ENCODE data around the gene ITCH. TPM values are rescaled to one million over a fixed set of nuclear protein-coding genes. Genes with fewer than 3 reads are reported as not detected.
"Not testable (repeated sequence)": the region's sequence is repeated elsewhere in the genome, so short reads cannot be mapped to it uniquely, and the experiment has no call there.

The ITCH gene
- total RNA-seq, 1 donor from 2014 or later: 42.8 TPM

DNA sequence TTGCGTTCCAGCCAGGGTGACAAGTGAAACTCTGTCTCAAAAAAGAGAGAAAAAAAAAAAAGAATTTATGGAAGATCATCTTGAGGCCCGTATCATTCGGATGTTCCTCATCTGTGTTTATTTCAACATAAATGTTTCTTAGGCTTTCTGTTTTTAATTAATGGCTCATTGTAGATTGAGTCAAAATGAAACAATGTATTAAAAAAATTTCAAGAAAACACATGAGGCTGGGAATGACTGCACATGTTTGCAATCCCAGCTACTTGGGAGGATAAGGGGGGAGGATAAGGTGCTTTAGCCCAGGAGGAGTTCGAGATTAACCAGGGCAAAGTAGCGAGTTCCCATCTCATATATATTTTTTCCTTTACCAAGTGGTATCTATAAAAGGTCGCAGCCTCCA, 47.3 kb downstream of the ITCH start:
- no peak for DNase-seq (ENCODE audit: extremely low read depth, low read depth, low spot score)

DNA sequence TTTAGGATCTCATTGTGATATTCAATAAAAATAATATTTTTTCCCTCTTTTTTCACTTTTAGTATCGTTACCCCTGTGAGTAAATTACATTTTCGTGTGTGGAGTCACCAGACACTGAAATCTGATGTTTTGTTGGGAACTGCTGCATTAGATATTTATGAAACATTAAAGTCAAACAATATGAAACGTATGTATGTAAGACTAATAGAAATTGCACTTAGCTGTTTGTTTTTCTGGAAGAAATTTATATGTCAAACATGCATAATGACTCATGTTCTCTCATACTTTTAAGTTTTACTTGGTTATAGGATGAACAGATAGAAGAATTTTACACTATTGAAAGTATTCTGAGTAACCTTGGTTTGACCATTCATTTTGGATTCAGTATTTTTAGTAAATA, 49.4 kb downstream of the ITCH start:
- DNase-seq (ENCODE audit: extremely low read depth, low read depth, low spot score): no peak

GRCh38 chr20:34414525-34414924, 51.5 kb downstream of the ITCH start:
- not testable (repeated sequence) for DNase-seq (ENCODE audit: extremely low read depth, low read depth, low spot score)

GRCh38 chr20:34415079-34415478, 52.0 kb downstream of the ITCH start:
- DNase-seq (ENCODE audit: extremely low read depth, low read depth, low spot score): no peak

GRCh38 chr20:34420146-34420545, 57.1 kb downstream of the ITCH start:
- DNase-seq (ENCODE audit: extremely low read depth, low read depth, low spot score): no peak

- DNase-seq (ENCODE audit: extremely low read depth, low read depth, low spot score): no peak
These were observed 57.9 kb downstream of the ITCH start for GRCh38 chr20:34420975-34421374.

DNA sequence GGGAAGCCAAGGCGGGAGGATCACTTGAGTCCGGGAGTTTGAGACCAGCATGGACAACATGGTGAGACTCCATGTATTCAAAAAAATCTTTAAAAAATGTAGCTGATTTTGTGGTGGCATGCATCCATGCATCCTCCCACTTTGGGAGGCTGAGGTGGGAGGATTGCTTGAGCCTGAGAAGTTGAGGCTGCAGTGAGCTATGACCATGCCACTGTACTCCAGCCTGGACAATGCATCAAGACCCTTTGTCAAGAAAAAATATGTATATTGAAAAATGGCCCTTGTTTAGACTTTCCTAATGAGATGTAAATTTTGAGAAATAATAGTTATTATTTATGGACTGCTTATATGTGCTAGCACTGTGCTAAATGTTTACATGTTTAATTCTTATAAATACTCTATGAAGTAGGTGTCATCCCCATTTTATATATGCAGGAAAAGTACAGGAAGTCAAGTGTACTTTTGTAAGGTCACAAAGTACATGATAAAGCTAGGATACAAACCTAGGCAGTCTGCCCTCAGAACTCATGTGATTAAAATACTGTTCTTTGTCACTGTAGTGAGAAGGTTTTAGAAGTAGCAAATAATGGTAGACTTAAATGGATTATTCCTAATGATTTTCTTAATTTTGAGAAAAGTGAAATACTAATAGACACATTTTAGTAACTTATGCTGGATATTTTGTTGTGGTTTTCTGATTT, 58.8 kb downstream of the ITCH start:
- DNase-seq (ENCODE audit: extremely low read depth, low read depth, low spot score): no peak

DNA sequence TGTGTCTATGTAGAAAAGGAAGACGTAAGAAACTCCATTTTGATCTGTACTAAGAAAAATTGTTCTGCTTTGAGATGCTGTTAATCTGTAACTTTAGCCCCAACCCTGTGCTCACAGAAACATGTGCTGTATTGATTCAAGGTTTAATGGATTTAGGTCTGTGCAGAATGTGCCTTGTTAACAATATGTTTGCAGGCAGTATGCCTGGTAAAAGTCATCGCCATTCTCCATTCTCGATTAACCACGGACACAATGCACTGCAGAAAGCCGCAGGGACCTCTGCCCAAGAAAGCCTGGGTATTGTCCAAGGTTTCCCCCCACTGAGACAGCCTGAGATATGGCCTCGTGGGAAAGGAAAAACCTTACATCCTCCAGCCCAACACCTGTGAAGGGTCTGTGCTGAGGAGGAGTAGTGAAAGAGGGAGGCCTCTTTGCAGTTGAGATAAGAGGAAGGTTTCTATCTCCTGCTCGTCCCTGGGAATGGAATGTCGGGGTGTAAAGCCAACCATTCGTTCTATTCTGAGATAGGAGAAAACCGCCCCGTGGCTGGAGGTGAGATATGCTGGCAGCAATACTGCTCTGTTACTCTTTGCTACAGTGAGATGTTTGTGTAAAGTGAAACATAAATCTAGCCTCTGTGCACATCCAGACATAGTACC, 62.1 kb downstream of the ITCH start:
- DNase-seq (ENCODE audit: extremely low read depth, low read depth, low spot score): not testable (repeated sequence)

DNA sequence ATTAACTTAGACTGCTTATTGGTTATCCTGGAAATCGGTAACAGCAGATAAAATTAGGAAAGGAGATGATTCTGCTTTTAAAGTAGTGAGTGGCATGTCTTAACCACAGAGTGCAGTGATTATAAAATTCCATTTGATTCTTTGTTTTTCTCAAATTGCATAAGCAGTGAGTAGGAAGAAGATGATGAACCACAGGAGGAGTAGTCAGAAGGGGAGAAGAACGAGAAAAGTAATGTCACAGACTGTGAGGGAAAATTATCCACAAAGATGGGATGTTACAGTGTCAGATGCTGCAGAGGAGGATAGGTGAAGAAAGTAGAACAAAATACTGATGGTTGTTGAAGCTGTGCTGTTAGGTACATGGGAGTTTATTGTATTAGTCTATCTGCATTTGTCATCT, 63.0 kb downstream of the ITCH start:
- DNase-seq (ENCODE audit: extremely low read depth, low read depth, low spot score): no peak

DNA sequence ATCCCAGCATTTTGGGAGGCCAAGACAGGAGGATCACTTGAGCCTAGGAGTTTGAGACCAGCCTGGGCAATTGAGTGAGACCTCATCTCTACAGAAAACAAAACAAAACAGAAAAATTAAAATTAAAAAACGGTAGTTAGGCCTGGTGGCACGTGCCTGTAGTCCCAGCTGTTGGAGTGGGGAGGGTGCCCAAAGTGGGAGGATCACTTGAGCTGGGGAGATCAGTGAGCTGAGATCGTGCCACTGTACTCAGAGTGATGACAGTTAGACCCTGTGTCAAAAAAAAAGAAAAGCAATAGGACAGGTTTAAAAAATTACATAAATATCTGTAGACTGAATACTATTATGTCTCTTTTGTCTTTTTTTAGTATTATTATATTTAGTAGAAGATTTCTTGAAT, 64.3 kb downstream of the ITCH start:
- DNase-seq (ENCODE audit: extremely low read depth, low read depth, low spot score): no peak

GRCh38 chr20:34427784-34428183, 64.7 kb downstream of the ITCH start:
- no peak for DNase-seq (ENCODE audit: extremely low read depth, low read depth, low spot score)

- DNase-seq (ENCODE audit: extremely low read depth, low read depth, low spot score): no peak
These were observed 68.1 kb downstream of the ITCH start for GRCh38 chr20:34431168-34431567.

DNA sequence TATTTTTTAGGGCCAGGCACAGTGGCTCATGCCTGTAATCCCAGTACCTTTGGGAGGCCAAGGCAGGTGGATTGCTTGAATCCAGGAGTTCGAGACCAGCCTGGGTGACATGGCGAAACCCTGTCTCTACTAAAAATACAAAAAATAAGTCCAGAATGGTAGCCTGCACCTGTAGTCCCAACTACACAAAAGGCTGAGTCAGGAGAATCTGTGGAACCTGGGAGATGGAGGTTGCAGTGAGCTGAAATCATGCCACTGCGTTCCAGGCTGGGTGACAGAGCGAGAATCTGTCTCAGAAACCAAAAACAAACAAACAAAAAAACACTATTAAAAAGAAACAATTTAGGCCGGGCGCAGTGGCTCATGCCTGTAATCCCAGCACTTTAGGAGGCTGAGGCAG, 69.6 kb downstream of the ITCH start:
- DNase-seq (ENCODE audit: extremely low read depth, low read depth, low spot score): not testable (repeated sequence)

DNA sequence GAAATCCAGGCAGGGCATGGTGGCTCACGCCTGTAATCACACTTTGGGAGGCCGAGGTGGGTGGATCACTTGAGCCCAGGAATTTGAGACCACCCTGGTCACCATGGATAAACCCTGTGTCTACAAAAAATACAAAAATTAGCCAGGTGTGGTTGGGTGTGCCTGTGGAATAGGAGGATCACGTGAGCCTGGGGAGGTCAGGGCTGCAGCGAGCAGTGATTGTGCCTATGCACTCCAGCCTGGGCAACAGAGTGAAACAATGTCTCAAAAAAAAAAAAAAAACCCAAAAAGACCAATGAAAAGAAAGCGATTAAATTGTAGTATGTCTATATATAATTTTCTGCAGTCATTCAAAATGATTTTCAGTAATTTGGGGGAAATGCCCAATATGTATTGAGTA, 70.3 kb downstream of the ITCH start:
- no peak for DNase-seq (ENCODE audit: extremely low read depth, low read depth, low spot score)

- no peak for DNase-seq (ENCODE audit: extremely low read depth, low read depth, low spot score)
These were observed 72.5 kb downstream of the ITCH start for GRCh38 chr20:34435589-34435988.

- DNase-seq (ENCODE audit: extremely low read depth, low read depth, low spot score): no peak
These were observed 74.4 kb downstream of the ITCH start for GRCh38 chr20:34437330-34437986.

DNA sequence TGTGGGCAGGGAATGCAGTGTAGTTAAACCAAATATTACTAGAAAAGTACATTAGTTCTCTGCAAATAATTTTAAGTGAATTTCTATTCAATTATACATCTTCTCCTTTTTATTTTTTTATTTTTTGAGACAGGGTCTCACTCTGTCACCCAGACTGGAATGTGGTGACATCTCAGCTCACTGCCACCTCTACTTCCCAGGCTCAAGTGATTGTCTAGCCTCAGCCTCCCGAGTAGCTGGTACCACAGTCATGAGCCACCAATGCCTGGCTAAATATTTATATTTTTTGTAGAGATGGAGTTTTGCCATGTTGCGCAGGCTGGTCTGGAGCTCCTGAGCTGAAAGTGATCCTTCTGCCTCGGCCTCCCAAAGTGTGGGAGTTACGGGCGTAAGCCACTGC, 76.1 kb downstream of the ITCH start:
- no peak for DNase-seq (ENCODE audit: extremely low read depth, low read depth, low spot score)

DNA sequence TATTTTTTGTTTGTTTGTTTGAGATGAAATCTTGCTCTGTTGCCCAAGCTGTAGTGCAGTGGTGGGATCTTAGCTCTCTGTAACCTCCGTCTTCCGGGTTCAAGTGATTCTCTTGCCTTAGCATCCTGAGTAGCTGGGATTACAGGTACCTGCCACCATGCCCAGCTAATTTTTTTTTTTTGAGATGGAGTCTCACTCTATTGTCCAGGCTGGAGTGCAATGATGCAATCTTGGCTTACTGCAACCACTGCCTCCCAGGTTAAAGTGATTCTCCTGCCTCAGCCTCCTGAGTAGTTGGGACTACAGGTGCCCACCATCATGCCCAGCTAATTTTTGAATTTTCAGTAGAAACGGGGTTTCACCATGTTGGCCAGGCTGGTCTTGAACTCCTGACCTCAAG, 78.3 kb downstream of the ITCH start:
- not testable (repeated sequence) for DNase-seq (ENCODE audit: extremely low read depth, low read depth, low spot score)

DNA sequence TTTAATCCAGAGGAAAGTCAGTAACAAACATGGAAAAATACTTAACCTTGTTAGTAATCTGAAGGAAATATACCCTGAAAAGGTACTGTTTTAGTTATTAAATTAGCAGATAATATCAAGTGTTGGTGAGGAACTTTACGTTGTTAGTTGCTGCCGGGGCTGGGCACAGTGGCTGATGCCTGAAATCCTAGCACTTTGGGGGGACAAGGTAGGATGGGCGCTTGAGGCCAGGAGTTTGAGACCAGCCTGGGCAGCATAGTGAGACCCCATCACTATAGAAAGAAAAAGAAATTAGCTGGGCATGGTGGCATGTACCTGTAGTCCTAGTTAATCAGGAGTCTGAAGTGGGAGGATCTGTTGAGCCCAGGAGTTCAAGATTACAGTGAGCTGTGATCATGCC, 80.5 kb downstream of the ITCH start:
- DNase-seq (ENCODE audit: extremely low read depth, low read depth, low spot score): no peak

GRCh38 chr20:34445177-34446065, 82.3 kb downstream of the ITCH start:
- DNase-seq (ENCODE audit: extremely low read depth, low read depth, low spot score): no peak

DNA sequence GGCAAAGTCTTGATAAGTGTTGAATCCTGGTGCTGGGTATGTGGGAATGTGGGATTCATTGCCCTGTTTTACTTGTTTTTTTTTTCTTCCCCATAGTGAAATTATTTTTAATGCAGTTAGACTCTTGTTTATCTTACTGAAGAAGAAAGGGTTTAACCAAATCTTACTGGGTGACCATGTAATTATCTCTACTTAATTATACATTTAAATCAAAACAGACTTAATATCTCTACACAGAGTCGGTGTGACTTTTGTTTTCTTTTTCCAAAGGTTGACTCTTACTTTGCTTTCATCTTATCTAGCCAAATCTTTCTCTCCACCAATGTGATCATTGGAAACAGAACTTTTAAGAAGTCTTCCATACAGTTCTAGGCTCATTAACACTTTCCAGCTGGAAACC, 85.4 kb downstream of the ITCH start:
- no peak for DNase-seq (ENCODE audit: extremely low read depth, low read depth, low spot score)

All from glomerular endothelial cell (primary cell).